ENCODE data around the gene TTLL7. TPM values are rescaled to one million over a fixed set of nuclear protein-coding genes. Genes with fewer than 3 reads are reported as not detected.

The TTLL7 gene
- polyA plus RNA-seq, 2 of the 4 experiments (the other 2 are of a cell fraction), result 1.6 to 5.7 TPM

- H3K4me2 ChIP-seq, result no peak overlapping the region
- H3K9me3 ChIP-seq, result no peaks in the 10 kb centered on the region
- ATAC-seq (no peak), FAIRE-seq (no peak), DNase-seq (ENCODE audit: low read depth in 1 of 2, low spot score in 1 of 2) (no peak)
- POLR2A ChIA-PET, result no interaction called here
- no peak overlapping the region for H3K27ac ChIP-seq
- CTCF ChIA-PET, result interaction anchor here (1.0 kb wide), 1 partner anchor 523 kb away, joined by 4 read pairs; no protein-coding TSS in a partner anchor
- H3K4me3 ChIP-seq, result no peak overlapping the region
- WGBS (ENCODE audit: missing lambda C conversion rate), result 44% methylated on average over 3 of the region's 3 CpGs
- no peak for TF ChIP-seq JUNB (IDR thresholded peaks at IDR 0.05)
- TF ChIP-seq ZC3H11A (IDR thresholded peaks at IDR 0.05), result no peak
- no peak for TF ChIP-seq MAZ (IDR thresholded peaks at IDR 0.05; ENCODE audit: borderline replicate concordance, low read depth, low read length)
- TF ChIP-seq NPAS2 (CRISPR knock-in tag; IDR thresholded peaks at IDR 0.05; ENCODE audit: borderline replicate concordance), result no peak
- no peak for TF ChIP-seq MAFK (IDR thresholded peaks at IDR 0.05; ENCODE audit: partially characterized antibody)
- no peak for TF ChIP-seq POLR2A (IDR thresholded peaks at IDR 0.05; ENCODE audit: low read length)
- no peaks in the 10 kb centered on the region for H3K4me1 ChIP-seq
Observed at GRCh38 chr1:83910461-83910860, 88.5 kb downstream of the TTLL7 start.

GRCh38 chr1:83909687-83910086 is 89.2 kb downstream of the TTLL7 start:
- ATAC-seq, result no peak
- H3K27ac ChIP-seq, result no peak overlapping the region
- no peak overlapping the region for H3K4me3 ChIP-seq
- no peak overlapping the region for H3K4me2 ChIP-seq
- DNase-seq (ENCODE audit: low read depth in 1 of 2, low spot score in 1 of 2), result no peak
- H3K9me3 ChIP-seq, result no peaks in the 10 kb centered on the region
- H3K4me1 ChIP-seq, result no peaks in the 10 kb centered on the region
- ChIA-PET POLR2A (no interaction called here), CTCF (interaction anchor here (0.6 to 1.0 kb wide), 2 partner anchors 507 to 524 kb away, joined by 4 read pairs; no protein-coding TSS in a partner anchor)
- no peak for FAIRE-seq
- TF ChIP-seq JUN (IDR thresholded peaks at IDR 0.05) (no peak), TP53 (CRISPR knock-in tag; IDR thresholded peaks at IDR 0.05) (no peak), GATA3 (IDR thresholded peaks at IDR 0.05; ENCODE audit: borderline replicate concordance) (no peak), HOXA7 (CRISPR knock-in tag; IDR thresholded peaks at IDR 0.05) (no peak), MAZ (IDR thresholded peaks at IDR 0.05; ENCODE audit: borderline replicate concordance, low read depth, low read length) (no peak), JUNB (IDR thresholded peaks at IDR 0.05) (no peak)
- TF ChIP-seq, protein P1, sequence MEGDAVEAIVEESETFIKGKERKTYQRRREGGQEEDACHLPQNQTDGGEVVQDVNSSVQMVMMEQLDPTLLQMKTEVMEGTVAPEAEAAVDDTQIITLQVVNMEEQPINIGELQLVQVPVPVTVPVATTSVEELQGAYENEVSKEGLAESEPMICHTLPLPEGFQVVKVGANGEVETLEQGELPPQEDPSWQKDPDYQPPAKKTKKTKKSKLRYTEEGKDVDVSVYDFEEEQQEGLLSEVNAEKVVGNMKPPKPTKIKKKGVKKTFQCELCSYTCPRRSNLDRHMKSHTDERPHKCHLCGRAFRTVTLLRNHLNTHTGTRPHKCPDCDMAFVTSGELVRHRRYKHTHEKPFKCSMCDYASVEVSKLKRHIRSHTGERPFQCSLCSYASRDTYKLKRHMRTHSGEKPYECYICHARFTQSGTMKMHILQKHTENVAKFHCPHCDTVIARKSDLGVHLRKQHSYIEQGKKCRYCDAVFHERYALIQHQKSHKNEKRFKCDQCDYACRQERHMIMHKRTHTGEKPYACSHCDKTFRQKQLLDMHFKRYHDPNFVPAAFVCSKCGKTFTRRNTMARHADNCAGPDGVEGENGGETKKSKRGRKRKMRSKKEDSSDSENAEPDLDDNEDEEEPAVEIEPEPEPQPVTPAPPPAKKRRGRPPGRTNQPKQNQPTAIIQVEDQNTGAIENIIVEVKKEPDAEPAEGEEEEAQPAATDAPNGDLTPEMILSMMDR (IDR thresholded peaks at IDR 0.05), result no peak

GRCh38 chr1:83905315-83905907 is 93.5 kb downstream of the TTLL7 start:
- Histone ChIP-seq H3K4me2 (no peak overlapping the region), H3K9me3 (no peaks in the 10 kb centered on the region), H3K27ac (no peak overlapping the region), H3K4me1 (peaks cover 19% of the 10 kb centered on the region), H3K4me3 (no peak overlapping the region)
- POLR2A ChIA-PET, result no interaction called here
- CTCF ChIA-PET, result interaction anchor here (1.0 to 1.3 kb wide), 2 partner anchors 217 to 856 kb away, joined by 3 to 4 read pairs; no protein-coding TSS in a partner anchor
- FAIRE-seq (no peak), DNase-seq (ENCODE audit: low read depth in 1 of 2, low spot score in 1 of 2) (no peak), ATAC-seq (no peak)
- no peak for TF ChIP-seq HEYL (CRISPR knock-in tag; IDR thresholded peaks at IDR 0.05)
- TF ChIP-seq, protein P2, sequence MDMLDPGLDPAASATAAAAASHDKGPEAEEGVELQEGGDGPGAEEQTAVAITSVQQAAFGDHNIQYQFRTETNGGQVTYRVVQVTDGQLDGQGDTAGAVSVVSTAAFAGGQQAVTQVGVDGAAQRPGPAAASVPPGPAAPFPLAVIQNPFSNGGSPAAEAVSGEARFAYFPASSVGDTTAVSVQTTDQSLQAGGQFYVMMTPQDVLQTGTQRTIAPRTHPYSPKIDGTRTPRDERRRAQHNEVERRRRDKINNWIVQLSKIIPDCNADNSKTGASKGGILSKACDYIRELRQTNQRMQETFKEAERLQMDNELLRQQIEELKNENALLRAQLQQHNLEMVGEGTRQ (IDR thresholded peaks at IDR 0.05), result no peak
- no peak for TF ChIP-seq ESRRA (IDR thresholded peaks at IDR 0.05; ENCODE audit: borderline replicate concordance, low read length)
- TF ChIP-seq SMC3 (IDR thresholded peaks at IDR 0.05), result peak; percentile 37; the same call in 2 of the 3 replicates
- TF ChIP-seq, protein P1 (IDR thresholded peaks at IDR 0.05), result peak; percentile 65
- TF ChIP-seq RAD21 (conservative IDR thresholded peaks at IDR 0.05 in 1 of 2, IDR thresholded peaks at IDR 0.05 in 1 of 2), result peak; percentile 46 to 57
- 32% methylated on average over 3 of the region's 3 CpGs for whole genome bisulfite sequencing (ENCODE audit: missing lambda C conversion rate)
